WTC11 (cell line): ENCODE data around the gene DIABLO. TPM values are rescaled to one million over a fixed set of nuclear protein-coding genes. Genes with fewer than 3 reads are reported as not detected.

Experiments
- ATAC-seq: fragments of 200-7000 bp; cut with Tn5 transposase; 2 replicates; pipeline ENCODE4 v1.10.0; 2021; ENCODE audit warnings: mild to moderate bottlenecking, moderate library complexity
- CTCF ChIA-PET: fragments of 300-600 bp; sonication (Branson Sonifier 250); formaldehyde crosslinking; loops from one replicate; lab custom pipeline; 2021; ENCODE audit warnings: antibody characterized with exemption; lab: Charles Lee
- POLR2A ChIA-PET: fragments of 350-600 bp; sonication (Branson Sonifier 250); formaldehyde crosslinking; loops from one replicate; lab custom pipeline; 2021; ENCODE audit warnings: antibody characterized with exemption; lab: Charles Lee
- DNase-seq: peaks from one replicate; pipeline ENCODE4 v3.0.0; 2021; ENCODE audit warnings: low spot score
- H3K27ac Mint-ChIP-seq: 2 replicates; pipeline ENCODE4 v1.8.0; 2021; ENCODE audit warnings: mixed read lengths
- H3K27me3 Mint-ChIP-seq: 2 replicates; pipeline ENCODE4 v1.8.0; 2021; ENCODE audit warnings: low read depth, mild to moderate bottlenecking, moderate library complexity, mixed read lengths
- H3K36me3 Mint-ChIP-seq: 2 replicates; pipeline ENCODE4 v1.8.0; 2021; ENCODE audit warnings: mixed read lengths
- H3K4me1 Mint-ChIP-seq: 2 replicates; pipeline ENCODE4 v1.8.0; 2022; ENCODE audit warnings: mixed read lengths
- H3K4me3 Mint-ChIP-seq: 2 replicates; pipeline ENCODE4 v1.8.0; 2021; ENCODE audit warnings: mild to moderate bottlenecking, moderate library complexity, mixed read lengths
- H3K9me3 Mint-ChIP-seq: 2 replicates; pipeline ENCODE4 v1.8.0; 2021; ENCODE audit warnings: mixed read lengths
- ATF1 ChIP-seq: sonication (generic); formaldehyde crosslinking; IDR thresholded peaks from 2 replicates; pipeline ENCODE4 v1.8.1; 2023; ENCODE audit warnings: mild to moderate bottlenecking, moderate library complexity, missing genetic modification reagents
- CREB1 ChIP-seq: sonication (generic); formaldehyde crosslinking; IDR thresholded peaks from 2 replicates; pipeline ENCODE4 v1.8.0; 2023; ENCODE audit warnings: mild to moderate bottlenecking, missing genetic modification reagents
- CREM ChIP-seq: sonication (generic); formaldehyde crosslinking; IDR thresholded peaks from 2 replicates; pipeline ENCODE4 v1.8.1; 2022; ENCODE audit warnings: mild to moderate bottlenecking, missing genetic modification reagents, moderate library complexity
- GTF2I ChIP-seq: fragments of 250-450 bp; sonication (Bioruptor Pico); conservative IDR thresholded peaks from 2 replicates; pipeline ENCODE4 v1.4.0; 2021; ENCODE audit warnings: mild to moderate bottlenecking
- HMGA2 ChIP-seq: fragments of 250-450 bp; sonication (Bioruptor Pico); IDR thresholded peaks from 2 replicates; pipeline ENCODE4 v1.4.0; 2021; ENCODE audit warnings: mild to moderate bottlenecking, moderate library complexity
- IRF1 ChIP-seq: sonication (generic); formaldehyde crosslinking; IDR thresholded peaks from 2 replicates; pipeline ENCODE4 v1.8.0; 2023; ENCODE audit warnings: missing genetic modification reagents
- MAX ChIP-seq: sonication (generic); formaldehyde crosslinking; IDR thresholded peaks from 2 replicates; pipeline ENCODE4 v1.8.0; 2022; ENCODE audit warnings: mild to moderate bottlenecking, missing genetic modification reagents
- MXD4 ChIP-seq: fragments of 250-450 bp; sonication (Bioruptor Pico); IDR thresholded peaks from 2 replicates; pipeline ENCODE4 v1.8.0; 2021; ENCODE audit warnings: mild to moderate bottlenecking, moderate library complexity, borderline replicate concordance
- NFATC4 ChIP-seq: fragments of 250-450 bp; sonication (Bioruptor Pico); IDR thresholded peaks from 2 replicates; pipeline ENCODE4 v1.9.0; 2021; ENCODE audit warnings: mild to moderate bottlenecking
- TP53 ChIP-seq: sonication (generic); formaldehyde crosslinking; IDR thresholded peaks from 2 replicates; pipeline ENCODE4 v1.8.1; 2023; ENCODE audit warnings: mild to moderate bottlenecking, missing genetic modification reagents
- ZBTB21 ChIP-seq: sonication (generic); formaldehyde crosslinking; IDR thresholded peaks from 2 replicates; pipeline ENCODE4 v1.8.1; 2023; ENCODE audit warnings: mild to moderate bottlenecking, missing genetic modification reagents, borderline replicate concordance
- ZBTB43 ChIP-seq: sonication (generic); formaldehyde crosslinking; IDR thresholded peaks from 2 replicates; pipeline ENCODE4 v1.8.1; 2023; ENCODE audit warnings: mild to moderate bottlenecking, missing genetic modification reagents
- ZNF232 ChIP-seq: sonication (generic); formaldehyde crosslinking; IDR thresholded peaks from 2 replicates; pipeline ENCODE4 v1.8.0; 2022; ENCODE audit warnings: mild to moderate bottlenecking, missing genetic modification reagents
- total RNA-seq: library from RNA; stranded (reverse); gene quantifications from 3 replicates; pipeline ENCODE4 v1.2.3, GENCODE V29; 2021
- TF ChIP-seq, protein P1 (sequence below): sonication (generic); formaldehyde crosslinking; IDR thresholded peaks from 2 replicates; pipeline ENCODE4 v1.8.0; 2022; ENCODE audit warnings: mild to moderate bottlenecking, missing genetic modification reagents
- TF ChIP-seq, protein P2 (sequence below): fragments of 250-450 bp; sonication (Bioruptor Pico); IDR thresholded peaks from 2 replicates; pipeline ENCODE4 v1.9.0; 2021; ENCODE audit warnings: mild to moderate bottlenecking
- TF ChIP-seq, protein P3 (sequence below): sonication (generic); formaldehyde crosslinking; IDR thresholded peaks from 2 replicates; pipeline ENCODE4 v1.8.1; 2023; ENCODE audit warnings: mild to moderate bottlenecking, missing genetic modification reagents, moderate library complexity
- TF ChIP-seq, protein P4 (sequence below): sonication (generic); formaldehyde crosslinking; IDR thresholded peaks from 2 replicates; pipeline ENCODE4 v1.8.0; 2022; ENCODE audit warnings: missing genetic modification reagents
- TF ChIP-seq, protein P5 (sequence below): sonication (generic); formaldehyde crosslinking; IDR thresholded peaks from 2 replicates; pipeline ENCODE4 v1.8.1; 2023; ENCODE audit warnings: mild to moderate bottlenecking, moderate library complexity, missing genetic modification reagents

Gene DIABLO
- total RNA-seq, 1 experiment from 2014 or later = 61.7 TPM

DNA sequence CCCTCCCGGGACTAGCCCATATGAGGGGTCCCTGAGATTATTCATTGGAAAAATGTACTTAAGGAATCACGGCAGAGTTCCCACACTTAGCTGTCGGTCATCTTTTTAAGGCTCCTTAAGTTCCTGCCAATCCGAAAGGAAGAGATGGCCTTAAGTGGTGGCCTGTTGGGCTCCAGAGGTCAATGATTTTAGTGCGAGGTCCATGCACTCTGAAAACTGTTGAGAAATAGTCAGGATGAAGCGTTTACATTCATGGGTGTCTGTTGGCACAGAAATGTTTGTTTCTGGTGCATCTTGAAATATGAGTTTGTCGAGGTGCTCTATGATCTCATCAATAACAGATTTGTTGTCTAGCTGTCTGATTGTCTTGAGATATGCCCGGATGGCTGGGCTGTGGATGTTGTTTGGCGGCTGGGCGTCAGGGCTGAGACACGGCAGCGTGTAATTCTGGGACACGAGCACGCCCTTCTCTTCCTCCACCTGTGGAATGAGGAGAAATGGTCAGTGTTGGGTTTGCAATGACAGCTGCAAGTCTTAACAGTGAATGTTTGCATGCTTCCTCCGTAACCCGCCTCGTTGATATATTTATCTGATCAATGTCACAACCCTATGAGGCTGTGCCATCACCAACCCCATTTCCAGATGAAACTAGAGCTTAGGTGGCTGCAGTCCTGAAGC lies 53.5 kb downstream of the DIABLO start:
- H3K27ac Mint-ChIP-seq = no peak overlapping the region
- no peaks in the 10 kb centered on the region for H3K27me3 Mint-ChIP-seq
- no peaks in the 10 kb centered on the region for H3K9me3 Mint-ChIP-seq
- ATAC-seq (no peak), DNase-seq (no peak)
- H3K4me1 Mint-ChIP-seq = no peaks in the 10 kb centered on the region
- no peak overlapping the region for H3K4me3 Mint-ChIP-seq
- POLR2A ChIA-PET = no interaction called here
- CTCF ChIA-PET = interaction anchor here (1.3 kb wide), 1 partner anchor 18 kb away, joined by 3 read pairs; no protein-coding TSS in a partner anchor
- no peak for TF ChIP-seq NFATC4 (CRISPR knock-in tag)
- TF ChIP-seq, protein P1, sequence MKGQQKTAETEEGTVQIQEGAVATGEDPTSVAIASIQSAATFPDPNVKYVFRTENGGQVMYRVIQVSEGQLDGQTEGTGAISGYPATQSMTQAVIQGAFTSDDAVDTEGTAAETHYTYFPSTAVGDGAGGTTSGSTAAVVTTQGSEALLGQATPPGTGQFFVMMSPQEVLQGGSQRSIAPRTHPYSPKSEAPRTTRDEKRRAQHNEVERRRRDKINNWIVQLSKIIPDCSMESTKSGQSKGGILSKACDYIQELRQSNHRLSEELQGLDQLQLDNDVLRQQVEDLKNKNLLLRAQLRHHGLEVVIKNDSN = no peak
- TF ChIP-seq, protein P2, sequence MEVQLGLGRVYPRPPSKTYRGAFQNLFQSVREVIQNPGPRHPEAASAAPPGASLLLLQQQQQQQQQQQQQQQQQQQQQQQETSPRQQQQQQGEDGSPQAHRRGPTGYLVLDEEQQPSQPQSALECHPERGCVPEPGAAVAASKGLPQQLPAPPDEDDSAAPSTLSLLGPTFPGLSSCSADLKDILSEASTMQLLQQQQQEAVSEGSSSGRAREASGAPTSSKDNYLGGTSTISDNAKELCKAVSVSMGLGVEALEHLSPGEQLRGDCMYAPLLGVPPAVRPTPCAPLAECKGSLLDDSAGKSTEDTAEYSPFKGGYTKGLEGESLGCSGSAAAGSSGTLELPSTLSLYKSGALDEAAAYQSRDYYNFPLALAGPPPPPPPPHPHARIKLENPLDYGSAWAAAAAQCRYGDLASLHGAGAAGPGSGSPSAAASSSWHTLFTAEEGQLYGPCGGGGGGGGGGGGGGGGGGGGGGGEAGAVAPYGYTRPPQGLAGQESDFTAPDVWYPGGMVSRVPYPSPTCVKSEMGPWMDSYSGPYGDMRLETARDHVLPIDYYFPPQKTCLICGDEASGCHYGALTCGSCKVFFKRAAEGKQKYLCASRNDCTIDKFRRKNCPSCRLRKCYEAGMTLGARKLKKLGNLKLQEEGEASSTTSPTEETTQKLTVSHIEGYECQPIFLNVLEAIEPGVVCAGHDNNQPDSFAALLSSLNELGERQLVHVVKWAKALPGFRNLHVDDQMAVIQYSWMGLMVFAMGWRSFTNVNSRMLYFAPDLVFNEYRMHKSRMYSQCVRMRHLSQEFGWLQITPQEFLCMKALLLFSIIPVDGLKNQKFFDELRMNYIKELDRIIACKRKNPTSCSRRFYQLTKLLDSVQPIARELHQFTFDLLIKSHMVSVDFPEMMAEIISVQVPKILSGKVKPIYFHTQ (CRISPR knock-in tag) = no peak
- no peak for TF ChIP-seq HMGA2
- TF ChIP-seq ATF1 = no peak
- TF ChIP-seq ZNF232 (CRISPR knock-in tag) = no peak
- no peak for TF ChIP-seq IRF1 (CRISPR knock-in tag)
- no peak for TF ChIP-seq MXD4
- TF ChIP-seq, protein P3, sequence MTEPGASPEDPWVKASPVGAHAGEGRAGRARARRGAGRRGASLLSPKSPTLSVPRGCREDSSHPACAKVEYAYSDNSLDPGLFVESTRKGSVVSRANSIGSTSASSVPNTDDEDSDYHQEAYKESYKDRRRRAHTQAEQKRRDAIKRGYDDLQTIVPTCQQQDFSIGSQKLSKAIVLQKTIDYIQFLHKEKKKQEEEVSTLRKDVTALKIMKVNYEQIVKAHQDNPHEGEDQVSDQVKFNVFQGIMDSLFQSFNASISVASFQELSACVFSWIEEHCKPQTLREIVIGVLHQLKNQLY (CRISPR knock-in tag) = no peak
- no peak for TF ChIP-seq MAX (CRISPR knock-in tag)
- TF ChIP-seq, protein P4, sequence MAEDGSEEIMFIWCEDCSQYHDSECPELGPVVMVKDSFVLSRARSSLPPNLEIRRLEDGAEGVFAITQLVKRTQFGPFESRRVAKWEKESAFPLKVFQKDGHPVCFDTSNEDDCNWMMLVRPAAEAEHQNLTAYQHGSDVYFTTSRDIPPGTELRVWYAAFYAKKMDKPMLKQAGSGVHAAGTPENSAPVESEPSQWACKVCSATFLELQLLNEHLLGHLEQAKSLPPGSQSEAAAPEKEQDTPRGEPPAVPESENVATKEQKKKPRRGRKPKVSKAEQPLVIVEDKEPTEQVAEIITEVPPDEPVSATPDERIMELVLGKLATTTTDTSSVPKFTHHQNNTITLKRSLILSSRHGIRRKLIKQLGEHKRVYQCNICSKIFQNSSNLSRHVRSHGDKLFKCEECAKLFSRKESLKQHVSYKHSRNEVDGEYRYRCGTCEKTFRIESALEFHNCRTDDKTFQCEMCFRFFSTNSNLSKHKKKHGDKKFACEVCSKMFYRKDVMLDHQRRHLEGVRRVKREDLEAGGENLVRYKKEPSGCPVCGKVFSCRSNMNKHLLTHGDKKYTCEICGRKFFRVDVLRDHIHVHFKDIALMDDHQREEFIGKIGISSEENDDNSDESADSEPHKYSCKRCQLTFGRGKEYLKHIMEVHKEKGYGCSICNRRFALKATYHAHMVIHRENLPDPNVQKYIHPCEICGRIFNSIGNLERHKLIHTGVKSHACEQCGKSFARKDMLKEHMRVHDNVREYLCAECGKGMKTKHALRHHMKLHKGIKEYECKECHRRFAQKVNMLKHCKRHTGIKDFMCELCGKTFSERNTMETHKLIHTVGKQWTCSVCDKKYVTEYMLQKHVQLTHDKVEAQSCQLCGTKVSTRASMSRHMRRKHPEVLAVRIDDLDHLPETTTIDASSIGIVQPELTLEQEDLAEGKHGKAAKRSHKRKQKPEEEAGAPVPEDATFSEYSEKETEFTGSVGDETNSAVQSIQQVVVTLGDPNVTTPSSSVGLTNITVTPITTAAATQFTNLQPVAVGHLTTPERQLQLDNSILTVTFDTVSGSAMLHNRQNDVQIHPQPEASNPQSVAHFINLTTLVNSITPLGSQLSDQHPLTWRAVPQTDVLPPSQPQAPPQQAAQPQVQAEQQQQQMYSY (CRISPR knock-in tag) = no peak
- no peak for TF ChIP-seq GTF2I (CRISPR knock-in tag)
- TF ChIP-seq ZBTB21 (CRISPR knock-in tag) = no peak
- TF ChIP-seq CREB1 (CRISPR knock-in tag) = no peak
- TF ChIP-seq ZBTB43 (CRISPR knock-in tag) = no peak
- TF ChIP-seq, protein P5, sequence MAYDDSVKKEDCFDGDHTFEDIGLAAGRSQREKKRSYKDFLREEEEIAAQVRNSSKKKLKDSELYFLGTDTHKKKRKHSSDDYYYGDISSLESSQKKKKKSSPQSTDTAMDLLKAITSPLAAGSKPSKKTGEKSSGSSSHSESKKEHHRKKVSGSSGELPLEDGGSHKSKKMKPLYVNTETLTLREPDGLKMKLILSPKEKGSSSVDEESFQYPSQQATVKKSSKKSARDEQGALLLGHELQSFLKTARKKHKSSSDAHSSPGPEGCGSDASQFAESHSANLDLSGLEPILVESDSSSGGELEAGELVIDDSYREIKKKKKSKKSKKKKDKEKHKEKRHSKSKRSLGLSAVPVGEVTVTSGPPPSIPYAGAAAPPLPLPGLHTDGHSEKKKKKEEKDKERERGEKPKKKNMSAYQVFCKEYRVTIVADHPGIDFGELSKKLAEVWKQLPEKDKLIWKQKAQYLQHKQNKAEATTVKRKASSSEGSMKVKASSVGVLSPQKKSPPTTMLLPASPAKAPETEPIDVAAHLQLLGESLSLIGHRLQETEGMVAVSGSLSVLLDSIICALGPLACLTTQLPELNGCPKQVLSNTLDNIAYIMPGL = no peak
- TF ChIP-seq CREM (CRISPR knock-in tag) = no peak
- no peak for TF ChIP-seq TP53 (CRISPR knock-in tag)
- H3K36me3 Mint-ChIP-seq = no peaks in the 10 kb centered on the region
